ENCODE results near the gene BAD.

The BAD gene

GRCh38 chr11:64220271-64220670 is 64.2 kb downstream of the BAD start:
- peaks cover 34% of the 10 kb centered on the region for H3K4me1 Mint-ChIP-seq (ENCODE audit: low read depth)
- H3K27ac Mint-ChIP-seq: no peak overlapping the region
- H3K9me3 Mint-ChIP-seq: no peaks in the 10 kb centered on the region
- H3K27me3 Mint-ChIP-seq: no peaks in the 10 kb centered on the region
- H3K36me3 Mint-ChIP-seq (ENCODE audit: low read depth): peaks cover 98% of the 10 kb centered on the region
- no peak overlapping the region for H3K4me3 Mint-ChIP-seq
- intact Hi-C loops (cut with micrococcal nuclease): no loop called here
